HG03442 (cell line): Measurements from ENCODE around the gene TPST1.

Experiments
- ATAC-seq: cut with Tn5 transposase; IDR thresholded peaks from one replicate; pipeline ENCODE4 v1.9.1; 2021; ENCODE audit warnings: mild to moderate bottlenecking, moderate library complexity; ENCODE audit not compliant: unreplicated experiment

Gene TPST1

GRCh38 chr7:66237906-66238772 lies 33.0 kb downstream of the TPST1 start:
- no peak for ATAC-seq

- no peak for ATAC-seq
These were observed 33.8 kb downstream of the TPST1 start for GRCh38 chr7:66238773-66239466.

GRCh38 chr7:66239467-66239856 lies 34.3 kb downstream of the TPST1 start:
- ATAC-seq, result no peak

- no peak for ATAC-seq
These were observed 39.9 kb downstream of the TPST1 start for GRCh38 chr7:66245008-66245407.

- no peak for ATAC-seq
These were observed 41.5 kb downstream of the TPST1 start for GRCh38 chr7:66246554-66247171.

- no peak for ATAC-seq
These were observed 42.4 kb downstream of the TPST1 start for GRCh38 chr7:66247380-66248078.

- ATAC-seq, result no peak
These were observed 45.6 kb downstream of the TPST1 start for GRCh38 chr7:66250711-66251110.

GRCh38 chr7:66255534-66256100 lies 50.5 kb downstream of the TPST1 start:
- no peak for ATAC-seq

GRCh38 chr7:66256281-66256680 lies 51.1 kb downstream of the TPST1 start:
- ATAC-seq, result no peak

- ATAC-seq, result no peak
These were observed 52.3 kb downstream of the TPST1 start for GRCh38 chr7:66257481-66257880.

GRCh38 chr7:66258409-66258808 lies 53.3 kb downstream of the TPST1 start:
- no peak for ATAC-seq

- ATAC-seq, result no peak
These were observed 56.8 kb downstream of the TPST1 start for GRCh38 chr7:66261941-66262340.

GRCh38 chr7:66263936-66264335 lies 58.8 kb downstream of the TPST1 start:
- ATAC-seq, result no peak

- ATAC-seq, result no peak
These were observed 60.4 kb downstream of the TPST1 start for GRCh38 chr7:66265566-66265965.

- no peak for ATAC-seq
These were observed 62.1 kb downstream of the TPST1 start for GRCh38 chr7:66267249-66267648.

GRCh38 chr7:66269978-66270377 lies 64.8 kb downstream of the TPST1 start:
- no peak for ATAC-seq

GRCh38 chr7:66272321-66272720 lies 67.2 kb downstream of the TPST1 start:
- no peak for ATAC-seq

GRCh38 chr7:66276363-66276762 lies 71.2 kb downstream of the TPST1 start:
- no peak for ATAC-seq

GRCh38 chr7:66277492-66277891 lies 72.4 kb downstream of the TPST1 start:
- no peak for ATAC-seq

GRCh38 chr7:66279912-66280311 lies 74.8 kb downstream of the TPST1 start:
- no peak for ATAC-seq
